K562 treated with DMSO at 1 percent for 4 hours (cell line): Measurements from ENCODE around the gene AFAP1L1. TPM values are rescaled to one million over a fixed set of nuclear protein-coding genes. Genes with fewer than 3 reads are reported as not detected.

ENCODE experiments used
- total RNA-seq: library from RNA; unstranded; fragments of 300-600 nt; gene quantifications from 2 replicates; pipeline ENCODE4 v1.2.3, GENCODE V29; 2022; ENCODE audit not compliant: insufficient read depth

The AFAP1L1 gene
- total RNA-seq, result 0.18 TPM in 1 of 2 replicates, not detected in the other

GRCh38 chr5:149271716-149272563, at the start of gene AFAP1L1:
Gene AFAP1L1 (plus strand): TSS chr5:149271859. CDS start chr5:149271969, 110 bp downstream.

GRCh38 chr5:149345147-149345891, 73.7 kb downstream of the AFAP1L1 start, which contains the start of gene GRPEL2:
Gene GRPEL2 (plus strand): TSS chr5:149345499. CDS start chr5:149345540, 41 bp downstream.

DNA sequence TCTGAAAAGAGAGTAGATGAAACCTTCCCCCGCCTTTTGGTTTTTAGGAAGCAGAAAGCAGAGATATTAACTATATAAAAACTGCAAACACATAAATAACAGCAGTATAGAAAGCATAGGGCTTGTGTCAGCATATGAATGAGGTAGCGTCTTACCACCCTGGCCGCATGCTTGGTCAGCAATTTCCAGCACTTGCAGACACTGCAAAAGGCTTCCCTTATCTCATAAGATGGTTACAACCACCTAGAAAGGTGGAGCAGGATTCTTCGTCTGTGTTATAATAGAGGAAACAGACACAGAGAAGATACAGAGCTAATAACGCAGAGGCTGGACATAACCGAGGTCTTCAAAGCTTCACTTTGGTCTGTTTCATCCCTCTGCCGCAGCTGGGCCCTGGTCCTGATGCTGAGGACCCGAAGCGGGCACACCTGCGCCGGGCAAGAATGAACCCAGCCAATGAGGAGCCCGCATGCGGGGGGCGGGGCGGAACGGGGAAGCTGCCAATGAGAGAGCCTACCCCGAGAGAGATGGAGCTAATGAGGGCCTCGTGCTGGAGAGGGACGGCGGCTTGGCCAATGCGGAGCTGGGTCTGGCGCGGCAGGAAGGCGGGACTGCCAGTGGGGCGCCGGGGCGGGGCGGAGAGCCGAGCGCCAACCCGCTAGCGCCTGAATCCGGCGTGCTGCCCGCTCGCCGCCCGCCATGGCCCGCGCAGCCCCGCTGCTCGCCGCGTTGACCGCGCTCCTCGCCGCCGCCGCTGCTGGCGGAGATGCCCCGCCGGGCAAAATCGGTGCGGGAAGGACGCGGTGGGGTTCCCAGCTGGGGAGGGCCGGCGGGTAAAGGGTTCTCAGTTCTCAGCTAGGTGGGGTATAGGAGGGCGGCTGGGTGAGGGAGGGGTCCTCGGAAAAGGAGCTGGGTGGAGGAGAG, 86.0 kb downstream of the AFAP1L1 start, which contains the start of gene PCYOX1L:
PCYOX1L (plus strand) TSS at position 677 of the 924 bp plus-strand sequence; CDS start at position 700, 23 bp downstream.

DNA sequence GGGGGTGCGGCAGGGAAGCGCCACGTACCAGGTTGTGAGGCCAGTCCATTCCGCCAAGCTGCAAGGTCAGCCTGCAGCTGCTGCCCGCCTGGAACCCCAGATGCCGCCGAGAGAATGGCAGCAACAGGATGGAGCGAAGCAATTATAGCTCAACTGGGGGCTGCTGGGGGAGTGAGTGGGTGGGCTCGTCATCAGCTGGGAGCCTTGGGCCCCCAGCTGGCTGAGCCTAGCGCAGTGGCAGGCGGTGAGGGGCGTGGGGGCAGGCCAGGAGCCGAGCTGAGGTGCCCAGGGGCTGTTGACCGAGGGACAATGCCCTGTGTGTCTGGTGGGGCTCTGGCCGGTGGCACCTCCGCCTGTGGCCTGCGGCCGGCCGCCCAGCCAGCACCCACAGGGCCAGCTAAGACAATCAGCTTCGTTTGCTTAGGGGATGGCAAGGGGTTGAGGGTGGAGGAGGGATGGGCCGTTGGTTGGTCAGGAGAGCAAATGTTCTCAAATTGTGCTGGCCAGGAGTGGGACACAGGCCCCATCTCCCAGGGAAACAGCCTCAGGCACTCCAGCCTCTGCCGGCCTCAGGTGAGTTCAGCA, 107.6 kb downstream of the AFAP1L1 start, which contains the start of gene IL17B:
IL17B (minus strand) TSS at position 116 of the 585 bp plus-strand sequence; CDS start at position 49, 67 bp downstream.

Other genes starting within 250 kb of the AFAP1L1 start
- gene SH3TC2, start 208.8 kb upstream of the AFAP1L1 start, total RNA-seq, result not detected in 2 replicates
- 1.1 and 1.9 TPM in 2 replicates for gene ABLIM3, start 130.4 kb upstream of the AFAP1L1 start, total RNA-seq
- 7.9 and 11.1 TPM in 2 replicates for gene GRPEL2, start 73.6 kb downstream of the AFAP1L1 start, total RNA-seq
- gene PCYOX1L, start 86.2 kb downstream of the AFAP1L1 start, total RNA-seq, result 3.3 and 4.3 TPM in 2 replicates
- 4.6 and 5.1 TPM in 2 replicates for gene IL17B, start 107.4 kb downstream of the AFAP1L1 start, total RNA-seq